ENCODE data around the gene ABI1.

The ABI1 gene

GRCh38 chr10:26725837-26726727, 134.7 kb downstream of the ABI1 start:
- DNase-seq, result no peak
- no peak overlapping the region for H3K27ac ChIP-seq
- no peaks in the 10 kb centered on the region for H3K27me3 ChIP-seq (replicated peaks)
- no peak overlapping the region for H3K4me3 ChIP-seq (ENCODE audit: low read depth, low read length)
- peaks cover 13% of the 10 kb centered on the region for H3K36me3 ChIP-seq (replicated peaks)
- TF ChIP-seq CTCF (IDR thresholded peaks at IDR 0.05; ENCODE audit: low read depth, low read length, missing control alignments), result peak; percentile 83
- in situ Hi-C loops (cut with HindIII; ENCODE audit: low pct_ligation_motif_present, low sequenced_read_pairs), result no loop called here

GRCh38 chr10:26723016-26723415, 137.7 kb downstream of the ABI1 start:
- DNase-seq, result no peak
- Histone ChIP-seq H3K36me3 (replicated peaks) (peaks cover 5% of the 10 kb centered on the region), H3K27ac (no peak overlapping the region), H3K27me3 (replicated peaks) (no peaks in the 10 kb centered on the region), H3K4me3 (ENCODE audit: low read depth, low read length) (no peak overlapping the region)
- TF ChIP-seq CTCF (IDR thresholded peaks at IDR 0.05; ENCODE audit: low read depth, low read length, missing control alignments), result no peak
- in situ Hi-C loops (cut with HindIII; ENCODE audit: low pct_ligation_motif_present, low sequenced_read_pairs), result no loop called here

GRCh38 chr10:26721561-26721960, 139.2 kb downstream of the ABI1 start:
- H3K36me3 ChIP-seq (replicated peaks), result peaks cover 2% of the 10 kb centered on the region
- H3K27ac ChIP-seq, result no peak overlapping the region
- TF ChIP-seq CTCF (IDR thresholded peaks at IDR 0.05; ENCODE audit: low read depth, low read length, missing control alignments), result no peak
- H3K4me3 ChIP-seq (ENCODE audit: low read depth, low read length), result no peak overlapping the region
- no peak for DNase-seq
- in situ Hi-C loops (cut with HindIII; ENCODE audit: low pct_ligation_motif_present, low sequenced_read_pairs), result no loop called here
- H3K27me3 ChIP-seq (replicated peaks), result no peaks in the 10 kb centered on the region

- Histone ChIP-seq H3K27ac (no peak overlapping the region), H3K36me3 (replicated peaks) (peaks cover 3% of the 10 kb centered on the region), H3K4me3 (ENCODE audit: low read depth, low read length) (no peak overlapping the region), H3K27me3 (replicated peaks) (no peaks in the 10 kb centered on the region)
- no peak for DNase-seq
- TF ChIP-seq CTCF (IDR thresholded peaks at IDR 0.05; ENCODE audit: low read depth, low read length, missing control alignments), result no peak
- in situ Hi-C loops (cut with HindIII; ENCODE audit: low pct_ligation_motif_present, low sequenced_read_pairs), result no loop called here
Measured at GRCh38 chr10:26717476-26717875, 143.3 kb downstream of the ABI1 start.

GRCh38 chr10:26715137-26715487, 145.6 kb downstream of the ABI1 start:
- Histone ChIP-seq H3K27ac (no peak overlapping the region), H3K4me3 (ENCODE audit: low read depth, low read length) (no peak overlapping the region), H3K36me3 (replicated peaks) (peaks cover 8% of the 10 kb centered on the region), H3K27me3 (replicated peaks) (no peaks in the 10 kb centered on the region)
- in situ Hi-C loops (cut with HindIII; ENCODE audit: low pct_ligation_motif_present, low sequenced_read_pairs), result no loop called here
- no peak for DNase-seq
- no peak for TF ChIP-seq CTCF (IDR thresholded peaks at IDR 0.05; ENCODE audit: low read depth, low read length, missing control alignments)
